Measurements from ENCODE around the gene RNF213. TPM values are rescaled to one million over a fixed set of nuclear protein-coding genes. Genes with fewer than 3 reads are reported as not detected.

Gene RNF213
- total RNA-seq, 1 experiment from 2014 or later: 44.5 TPM

DNA sequence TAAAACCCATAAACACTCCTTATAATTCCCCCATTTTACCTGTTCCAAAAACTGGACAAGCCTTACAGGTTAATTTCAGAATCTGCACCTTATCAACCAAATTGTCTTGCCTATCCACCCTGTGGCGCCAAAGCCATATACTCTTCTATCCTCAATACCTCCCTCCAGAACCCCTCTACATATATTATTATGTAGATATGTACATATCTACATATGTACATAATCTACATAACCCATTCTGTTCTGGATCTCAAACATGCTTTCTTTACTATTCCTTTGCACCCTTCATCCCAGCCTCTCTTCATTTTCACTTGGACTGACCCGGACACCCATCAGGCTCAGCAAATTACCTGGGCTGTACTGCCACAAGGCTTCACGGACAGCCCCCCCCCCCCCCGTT is 142.3 kb downstream of the RNF213 start:
- intact Hi-C loops (cut with micrococcal nuclease): no loop called here
- Histone ChIP-seq H3K4me3 (replicated peaks in 1 of 2; ENCODE audit: low read depth in 1 of 2, low read length in 2 of 2) (no peak overlapping the region), H3K9me2 (ENCODE audit: insufficient read depth) (no peaks in the 10 kb centered on the region), H3K9ac (ENCODE audit: low read length) (no peak overlapping the region), H3K79me2 (ENCODE audit: insufficient read depth, low read length) (no peaks in the 10 kb centered on the region), H3K36me3 (ENCODE audit: control insufficient read depth in 1 of 2, insufficient read depth in 2 of 2, low read length in 2 of 2) (no peaks in the 10 kb centered on the region), H3K4me2 (ENCODE audit: low read length) (no peak overlapping the region), H3K4me1 (ENCODE audit: control insufficient read depth in 1 of 2, insufficient read depth in 2 of 2, low read length in 2 of 2) (no peaks in the 10 kb centered on the region), H3K9me3 (ENCODE audit: control insufficient read depth in 1 of 2, insufficient read depth in 1 of 2, low read depth in 1 of 2, low read length in 2 of 2) (no peaks in the 10 kb centered on the region), H3K27ac (ENCODE audit: low read depth, low read length) (no peak overlapping the region), H2AFZ (ENCODE audit: low read depth, low read length, poor library complexity, severe bottlenecking) (no peak overlapping the region), H4K20me1 (ENCODE audit: insufficient read depth) (no peaks in the 10 kb centered on the region), H3K27me3 (ENCODE audit: insufficient read depth, low read length) (no peaks in the 10 kb centered on the region)
- RAD21 ChIA-PET (ENCODE audit: low non-redundant PET in 1 of 2, low total read pairs in 2 of 2, uncharacterized antibody in 2 of 2, unreplicated experiment in 2 of 2): no interaction called here
- TF ChIP-seq CEBPB (IDR thresholded peaks at IDR 0.05; ENCODE audit: low read depth): no peak
- TF ChIP-seq ZNF274 (IDR thresholded peaks at IDR 0.05; ENCODE audit: low read depth, low read length): no peak
- no peak for TF ChIP-seq SP1 (IDR thresholded peaks at IDR 0.05; ENCODE audit: low read depth)
- no peak for TF ChIP-seq TCF7L2 (IDR thresholded peaks at IDR 0.05; ENCODE audit: borderline replicate concordance, extremely low read depth, insufficient read depth, insufficient read length)
- POLR2A ChIA-PET: no interaction called here
- ATAC-seq (no peak), DNase-seq (ENCODE audit: low read depth, low spot score) (no peak)
- BruUV-seq (replicated peaks): no TSS peak
- CTCF ChIA-PET: no interaction called here

DNA sequence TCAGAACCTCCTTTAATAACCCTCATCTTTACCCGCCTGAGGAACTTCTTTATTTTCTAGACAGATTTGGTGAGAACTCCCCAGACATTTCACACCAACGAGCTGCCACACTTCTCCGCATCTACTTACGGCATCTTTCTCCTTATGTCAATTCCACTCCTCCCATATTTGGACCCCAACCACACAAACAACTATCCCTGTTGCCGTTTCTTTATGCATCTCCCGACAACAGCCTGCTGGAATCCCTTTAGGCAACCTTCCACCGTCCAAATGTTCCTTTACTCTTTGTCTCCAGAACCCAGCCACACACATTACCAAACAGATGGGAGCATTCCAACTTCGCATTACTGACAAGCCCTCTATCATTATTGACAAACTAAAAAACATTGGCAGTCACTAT is 145.5 kb downstream of the RNF213 start:
- Histone ChIP-seq H3K9me3 (ENCODE audit: control insufficient read depth in 1 of 2, insufficient read depth in 1 of 2, low read depth in 1 of 2, low read length in 2 of 2) (no peaks in the 10 kb centered on the region), H2AFZ (ENCODE audit: low read depth, low read length, poor library complexity, severe bottlenecking) (no peak overlapping the region), H3K4me1 (ENCODE audit: control insufficient read depth in 1 of 2, insufficient read depth in 2 of 2, low read length in 2 of 2) (no peaks in the 10 kb centered on the region), H3K9ac (ENCODE audit: low read length) (no peak overlapping the region), H4K20me1 (ENCODE audit: insufficient read depth) (no peaks in the 10 kb centered on the region), H3K79me2 (ENCODE audit: insufficient read depth, low read length) (no peaks in the 10 kb centered on the region), H3K4me2 (ENCODE audit: low read length) (no peak overlapping the region), H3K27ac (ENCODE audit: low read depth, low read length) (no peak overlapping the region), H3K36me3 (ENCODE audit: control insufficient read depth in 1 of 2, insufficient read depth in 2 of 2, low read length in 2 of 2) (no peaks in the 10 kb centered on the region), H3K4me3 (replicated peaks in 1 of 2; ENCODE audit: low read depth in 1 of 2, low read length in 2 of 2) (no peak overlapping the region), H3K9me2 (ENCODE audit: insufficient read depth) (no peaks in the 10 kb centered on the region), H3K27me3 (ENCODE audit: insufficient read depth, low read length) (no peaks in the 10 kb centered on the region)
- no TSS peak for BruUV-seq (replicated peaks)
- ChIA-PET CTCF (no interaction called here), RAD21 (ENCODE audit: low non-redundant PET in 1 of 2, low total read pairs in 2 of 2, uncharacterized antibody in 2 of 2, unreplicated experiment in 2 of 2) (no interaction called here), POLR2A (no interaction called here)
- DNase-seq (ENCODE audit: low read depth, low spot score) (no peak), ATAC-seq (no peak)
- intact Hi-C loops (cut with micrococcal nuclease): no loop called here
- no peak for TF ChIP-seq POLR2A (IDR thresholded peaks at IDR 0.05; ENCODE audit: borderline replicate concordance, extremely low read depth, insufficient read depth, insufficient read length)
- TF ChIP-seq SP1 (IDR thresholded peaks at IDR 0.05; ENCODE audit: low read depth): no peak
- TF ChIP-seq, protein P1, sequence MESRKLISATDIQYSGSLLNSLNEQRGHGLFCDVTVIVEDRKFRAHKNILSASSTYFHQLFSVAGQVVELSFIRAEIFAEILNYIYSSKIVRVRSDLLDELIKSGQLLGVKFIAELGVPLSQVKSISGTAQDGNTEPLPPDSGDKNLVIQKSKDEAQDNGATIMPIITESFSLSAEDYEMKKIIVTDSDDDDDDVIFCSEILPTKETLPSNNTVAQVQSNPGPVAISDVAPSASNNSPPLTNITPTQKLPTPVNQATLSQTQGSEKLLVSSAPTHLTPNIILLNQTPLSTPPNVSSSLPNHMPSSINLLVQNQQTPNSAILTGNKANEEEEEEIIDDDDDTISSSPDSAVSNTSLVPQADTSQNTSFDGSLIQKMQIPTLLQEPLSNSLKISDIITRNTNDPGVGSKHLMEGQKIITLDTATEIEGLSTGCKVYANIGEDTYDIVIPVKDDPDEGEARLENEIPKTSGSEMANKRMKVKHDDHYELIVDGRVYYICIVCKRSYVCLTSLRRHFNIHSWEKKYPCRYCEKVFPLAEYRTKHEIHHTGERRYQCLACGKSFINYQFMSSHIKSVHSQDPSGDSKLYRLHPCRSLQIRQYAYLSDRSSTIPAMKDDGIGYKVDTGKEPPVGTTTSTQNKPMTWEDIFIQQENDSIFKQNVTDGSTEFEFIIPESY (IDR thresholded peaks at IDR 0.05; ENCODE audit: extremely low read depth, insufficient replicate concordance, low read length): no peak
- TF ChIP-seq, protein P2, sequence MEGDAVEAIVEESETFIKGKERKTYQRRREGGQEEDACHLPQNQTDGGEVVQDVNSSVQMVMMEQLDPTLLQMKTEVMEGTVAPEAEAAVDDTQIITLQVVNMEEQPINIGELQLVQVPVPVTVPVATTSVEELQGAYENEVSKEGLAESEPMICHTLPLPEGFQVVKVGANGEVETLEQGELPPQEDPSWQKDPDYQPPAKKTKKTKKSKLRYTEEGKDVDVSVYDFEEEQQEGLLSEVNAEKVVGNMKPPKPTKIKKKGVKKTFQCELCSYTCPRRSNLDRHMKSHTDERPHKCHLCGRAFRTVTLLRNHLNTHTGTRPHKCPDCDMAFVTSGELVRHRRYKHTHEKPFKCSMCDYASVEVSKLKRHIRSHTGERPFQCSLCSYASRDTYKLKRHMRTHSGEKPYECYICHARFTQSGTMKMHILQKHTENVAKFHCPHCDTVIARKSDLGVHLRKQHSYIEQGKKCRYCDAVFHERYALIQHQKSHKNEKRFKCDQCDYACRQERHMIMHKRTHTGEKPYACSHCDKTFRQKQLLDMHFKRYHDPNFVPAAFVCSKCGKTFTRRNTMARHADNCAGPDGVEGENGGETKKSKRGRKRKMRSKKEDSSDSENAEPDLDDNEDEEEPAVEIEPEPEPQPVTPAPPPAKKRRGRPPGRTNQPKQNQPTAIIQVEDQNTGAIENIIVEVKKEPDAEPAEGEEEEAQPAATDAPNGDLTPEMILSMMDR (IDR thresholded peaks at IDR 0.05 in 2 of 3, conservative IDR thresholded peaks at IDR 0.05 in 1 of 3; ENCODE audit: borderline replicate concordance in 1 of 3, insufficient read depth in 1 of 3, low read depth in 2 of 3, low read length in 2 of 3): no peak
- no peak for TF ChIP-seq ZFX (IDR thresholded peaks at IDR 0.05)
- no peak for TF ChIP-seq SIN3A (IDR thresholded peaks at IDR 0.05; ENCODE audit: low read depth)
- TF ChIP-seq EZH2phosphoT487 (IDR thresholded peaks at IDR 0.05; ENCODE audit: borderline replicate concordance): no peak
- TF ChIP-seq CEBPB (IDR thresholded peaks at IDR 0.05; ENCODE audit: low read depth): no peak
- no peak for TF ChIP-seq ZNF274 (IDR thresholded peaks at IDR 0.05; ENCODE audit: low read depth, low read length)
- TF ChIP-seq ELF1 (IDR thresholded peaks at IDR 0.05; ENCODE audit: borderline replicate concordance, low read depth): no peak
- TF ChIP-seq EGR1 (IDR thresholded peaks at IDR 0.05; ENCODE audit: low read depth): no peak
- no peak for TF ChIP-seq JUND (IDR thresholded peaks at IDR 0.05)
- no peak for TF ChIP-seq YY1 (IDR thresholded peaks at IDR 0.05; ENCODE audit: extremely low read depth, insufficient replicate concordance, low read depth, low read length)
- TF ChIP-seq CBX3 (IDR thresholded peaks at IDR 0.05; ENCODE audit: low read depth): no peak
- no peak for TF ChIP-seq EZH2 (IDR thresholded peaks at IDR 0.05)
- TF ChIP-seq TCF7L2 (IDR thresholded peaks at IDR 0.05; ENCODE audit: borderline replicate concordance, extremely low read depth, insufficient read depth, insufficient read length): no peak
